ENCODE measurements around the gene EVC2.

Gene EVC2

DNA sequence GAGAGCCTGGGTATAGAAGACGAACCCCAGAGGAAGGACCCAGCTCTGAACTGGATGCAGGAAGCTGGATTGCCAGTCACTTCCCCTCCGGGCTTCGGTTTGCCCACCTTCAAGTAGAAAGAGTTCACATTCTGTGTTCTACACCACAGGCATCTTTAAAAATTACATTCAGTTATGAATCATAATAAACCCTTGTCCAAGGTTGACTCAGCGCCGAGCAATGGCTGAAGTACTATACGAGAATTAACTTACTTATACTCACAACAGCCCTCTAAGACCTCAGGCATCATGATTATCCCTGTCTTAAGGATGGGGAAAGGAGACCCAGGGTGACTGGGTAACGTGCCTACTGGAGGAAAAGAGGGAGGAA is 72.5 kb downstream of the EVC2 start:
- H3K27me3 Mint-ChIP-seq (ENCODE audit: low read depth), result no peaks in the 10 kb centered on the region
- TF ChIP-seq, protein P1, sequence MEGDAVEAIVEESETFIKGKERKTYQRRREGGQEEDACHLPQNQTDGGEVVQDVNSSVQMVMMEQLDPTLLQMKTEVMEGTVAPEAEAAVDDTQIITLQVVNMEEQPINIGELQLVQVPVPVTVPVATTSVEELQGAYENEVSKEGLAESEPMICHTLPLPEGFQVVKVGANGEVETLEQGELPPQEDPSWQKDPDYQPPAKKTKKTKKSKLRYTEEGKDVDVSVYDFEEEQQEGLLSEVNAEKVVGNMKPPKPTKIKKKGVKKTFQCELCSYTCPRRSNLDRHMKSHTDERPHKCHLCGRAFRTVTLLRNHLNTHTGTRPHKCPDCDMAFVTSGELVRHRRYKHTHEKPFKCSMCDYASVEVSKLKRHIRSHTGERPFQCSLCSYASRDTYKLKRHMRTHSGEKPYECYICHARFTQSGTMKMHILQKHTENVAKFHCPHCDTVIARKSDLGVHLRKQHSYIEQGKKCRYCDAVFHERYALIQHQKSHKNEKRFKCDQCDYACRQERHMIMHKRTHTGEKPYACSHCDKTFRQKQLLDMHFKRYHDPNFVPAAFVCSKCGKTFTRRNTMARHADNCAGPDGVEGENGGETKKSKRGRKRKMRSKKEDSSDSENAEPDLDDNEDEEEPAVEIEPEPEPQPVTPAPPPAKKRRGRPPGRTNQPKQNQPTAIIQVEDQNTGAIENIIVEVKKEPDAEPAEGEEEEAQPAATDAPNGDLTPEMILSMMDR (IDR thresholded peaks at IDR 0.05; ENCODE audit: unreplicated experiment in 3 of 3), result no peak
- no peak overlapping the region for H3K4me3 Mint-ChIP-seq
- H3K9me3 Mint-ChIP-seq, result no peaks in the 10 kb centered on the region
- H3K36me3 Mint-ChIP-seq (ENCODE audit: low read depth), result peaks cover 33% of the 10 kb centered on the region
- H3K27ac Mint-ChIP-seq, result no peak overlapping the region
- no peaks in the 10 kb centered on the region for H3K4me1 Mint-ChIP-seq

DNA sequence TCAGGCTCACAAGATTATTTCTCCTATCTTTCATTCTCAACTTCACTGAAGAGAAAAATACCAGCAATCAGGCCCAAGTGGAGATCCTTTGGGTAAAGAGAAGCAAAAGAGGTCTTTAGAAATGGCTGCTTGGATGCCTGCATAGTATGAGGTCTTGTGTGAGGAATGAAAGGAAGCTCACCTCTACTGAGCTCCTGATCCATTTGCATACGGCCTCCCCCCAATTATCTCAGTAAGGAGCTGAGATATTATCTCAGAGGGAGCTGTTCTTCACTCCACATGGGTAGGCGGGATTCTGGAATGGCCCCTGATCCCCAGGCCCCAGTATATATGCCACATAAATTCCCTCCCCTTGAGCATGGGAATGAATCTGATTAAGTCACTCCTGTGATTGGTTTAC is 75.8 kb downstream of the EVC2 start:
- Mint-ChIP-seq H3K36me3 (ENCODE audit: low read depth) (peaks cover 21% of the 10 kb centered on the region), H3K9me3 (no peaks in the 10 kb centered on the region), H3K4me1 (no peaks in the 10 kb centered on the region), H3K27ac (no peak overlapping the region), H3K4me3 (no peak overlapping the region), H3K27me3 (ENCODE audit: low read depth) (no peaks in the 10 kb centered on the region)
- TF ChIP-seq, protein P1 (IDR thresholded peaks at IDR 0.05; ENCODE audit: unreplicated experiment in 3 of 3), result no peak

DNA sequence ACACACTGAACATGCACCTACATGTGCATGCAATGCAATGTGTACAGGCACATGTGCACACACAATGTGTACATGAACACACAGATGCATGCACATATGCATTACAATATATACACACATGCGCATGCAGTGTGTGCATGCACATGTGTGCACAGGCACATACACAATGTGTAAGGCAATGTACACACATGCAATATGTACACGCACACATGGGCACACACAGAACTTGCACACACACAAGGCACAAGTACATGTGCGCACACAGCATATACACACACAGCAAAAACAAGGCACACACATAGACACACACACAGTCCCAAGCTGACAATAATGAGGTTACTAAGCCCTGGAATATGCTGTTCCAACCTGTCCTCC is 76.3 kb downstream of the EVC2 start:
- H3K4me1 Mint-ChIP-seq, result no peaks in the 10 kb centered on the region
- no peaks in the 10 kb centered on the region for H3K27me3 Mint-ChIP-seq (ENCODE audit: low read depth)
- H3K27ac Mint-ChIP-seq, result no peak overlapping the region
- TF ChIP-seq, protein P1 (IDR thresholded peaks at IDR 0.05; ENCODE audit: unreplicated experiment in 3 of 3), result no peak
- no peaks in the 10 kb centered on the region for H3K9me3 Mint-ChIP-seq
- H3K4me3 Mint-ChIP-seq, result no peak overlapping the region
- peaks cover 27% of the 10 kb centered on the region for H3K36me3 Mint-ChIP-seq (ENCODE audit: low read depth)

DNA sequence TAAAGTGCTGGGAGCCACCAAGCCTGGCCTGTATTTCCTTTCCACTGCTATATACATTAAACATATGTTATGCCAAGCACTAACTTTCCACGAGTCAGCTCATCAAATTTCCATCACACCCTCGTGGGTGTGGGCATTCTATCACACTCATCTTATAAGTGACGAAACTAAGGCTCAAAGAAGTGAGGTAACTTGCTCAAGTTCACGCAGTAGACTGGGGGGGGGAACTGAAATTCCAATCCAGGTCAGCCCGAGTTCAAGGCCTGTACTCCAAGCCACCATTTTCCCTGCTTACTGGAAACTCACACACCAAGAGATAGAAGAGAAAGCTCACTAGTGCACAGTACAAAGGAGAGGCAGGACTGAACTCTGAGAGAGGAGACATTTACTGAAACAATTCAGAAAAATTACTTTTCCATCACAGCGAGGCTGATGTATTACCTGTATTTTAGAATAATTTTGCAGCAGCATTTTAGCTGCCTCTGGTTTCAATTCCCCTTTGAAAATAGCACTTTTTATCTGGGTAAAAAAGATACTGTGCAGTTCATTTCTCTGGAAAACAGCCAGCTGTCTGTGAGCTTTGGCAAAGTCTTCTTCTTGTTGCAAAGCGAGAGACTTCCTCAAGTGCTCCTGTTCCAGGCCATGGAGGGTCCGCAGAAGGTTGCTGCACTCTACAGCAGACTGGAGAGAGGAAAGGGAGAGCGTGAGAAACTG is 76.8 kb downstream of the EVC2 start:
- no peaks in the 10 kb centered on the region for H3K4me1 Mint-ChIP-seq
- no peak overlapping the region for H3K27ac Mint-ChIP-seq
- TF ChIP-seq, protein P1 (IDR thresholded peaks at IDR 0.05; ENCODE audit: unreplicated experiment in 3 of 3), result no peak
- H3K4me3 Mint-ChIP-seq, result no peak overlapping the region
- H3K9me3 Mint-ChIP-seq, result no peaks in the 10 kb centered on the region
- H3K27me3 Mint-ChIP-seq (ENCODE audit: low read depth), result no peaks in the 10 kb centered on the region
- H3K36me3 Mint-ChIP-seq (ENCODE audit: low read depth), result peaks cover 28% of the 10 kb centered on the region

DNA sequence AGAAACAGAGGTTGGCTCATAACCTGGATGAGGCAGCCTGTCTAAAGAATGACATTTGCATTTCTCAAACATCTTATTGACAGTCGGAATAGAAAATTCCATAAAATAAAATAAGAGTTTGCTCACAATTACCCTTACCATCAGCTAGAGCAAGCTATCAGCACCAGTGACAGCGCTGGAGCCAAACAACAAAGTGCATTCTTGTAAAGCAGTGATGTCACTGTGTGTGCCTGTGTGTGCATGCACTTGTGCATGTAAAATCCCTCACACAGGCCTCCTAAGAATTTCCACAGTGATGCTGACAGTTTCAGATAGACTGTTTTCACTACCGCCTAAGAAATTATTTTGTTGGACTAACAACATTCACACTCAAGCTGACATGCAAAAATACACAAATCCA is 77.6 kb downstream of the EVC2 start:
- Mint-ChIP-seq H3K27ac (no peak overlapping the region), H3K4me1 (no peaks in the 10 kb centered on the region), H3K9me3 (no peaks in the 10 kb centered on the region), H3K4me3 (no peak overlapping the region), H3K27me3 (ENCODE audit: low read depth) (no peaks in the 10 kb centered on the region), H3K36me3 (ENCODE audit: low read depth) (peaks cover 31% of the 10 kb centered on the region)
- TF ChIP-seq, protein P1 (IDR thresholded peaks at IDR 0.05; ENCODE audit: unreplicated experiment in 3 of 3), result no peak

DNA sequence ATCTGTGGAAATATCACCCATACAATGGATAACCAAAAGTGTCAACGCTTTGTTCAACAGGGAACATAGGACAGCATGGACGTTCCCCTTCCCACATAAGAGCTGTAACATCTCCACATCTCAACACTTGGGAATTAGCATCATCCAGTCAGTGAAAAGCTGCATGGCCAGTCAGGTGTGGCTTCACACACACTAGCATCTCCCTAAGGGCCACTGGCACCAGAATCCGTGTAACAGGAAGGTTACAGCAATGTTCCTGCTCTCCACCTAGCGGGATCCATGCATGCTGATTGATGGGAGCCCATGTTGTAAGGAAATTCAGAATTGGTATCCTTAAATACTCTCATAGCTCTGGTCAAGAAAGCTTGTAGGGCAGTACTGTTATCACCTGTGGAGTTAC is 78.8 kb downstream of the EVC2 start:
- Mint-ChIP-seq H3K4me3 (no peak overlapping the region), H3K27ac (no peak overlapping the region), H3K9me3 (no peaks in the 10 kb centered on the region), H3K4me1 (no peaks in the 10 kb centered on the region), H3K36me3 (ENCODE audit: low read depth) (peaks cover 40% of the 10 kb centered on the region), H3K27me3 (ENCODE audit: low read depth) (no peaks in the 10 kb centered on the region)
- TF ChIP-seq, protein P1 (IDR thresholded peaks at IDR 0.05; ENCODE audit: unreplicated experiment in 3 of 3), result no peak

Data from nephron (organoid).